GM12865 (cell line): ENCODE measurements around the gene HNRNPLL.

ENCODE experiments used
- DNase-seq: peaks from one replicate; pipeline ENCODE4 v3.0.0; 2010; ENCODE audit warnings: low read depth
- H3K4me3 ChIP-seq: 2 replicates; pipeline ENCODE4 v1.5.1; 2011; ENCODE audit warnings: mild to moderate bottlenecking, low read depth, low read length, control low read depth
- TF ChIP-seq, protein P1 (sequence below): IDR thresholded peaks from 2 replicates; pipeline ENCODE4 v1.5.1; 2011; ENCODE audit warnings: low read length, control low read depth, low read depth, inconsistent platforms; ENCODE audit not compliant: insufficient read depth; ENCODE audit errors: missing control alignments

The HNRNPLL gene

GRCh38 chr2:38532366-38532765 is 70.4 kb downstream of the HNRNPLL start:
- no peak for DNase-seq
- no peak overlapping the region for H3K4me3 ChIP-seq
- TF ChIP-seq, protein P1, sequence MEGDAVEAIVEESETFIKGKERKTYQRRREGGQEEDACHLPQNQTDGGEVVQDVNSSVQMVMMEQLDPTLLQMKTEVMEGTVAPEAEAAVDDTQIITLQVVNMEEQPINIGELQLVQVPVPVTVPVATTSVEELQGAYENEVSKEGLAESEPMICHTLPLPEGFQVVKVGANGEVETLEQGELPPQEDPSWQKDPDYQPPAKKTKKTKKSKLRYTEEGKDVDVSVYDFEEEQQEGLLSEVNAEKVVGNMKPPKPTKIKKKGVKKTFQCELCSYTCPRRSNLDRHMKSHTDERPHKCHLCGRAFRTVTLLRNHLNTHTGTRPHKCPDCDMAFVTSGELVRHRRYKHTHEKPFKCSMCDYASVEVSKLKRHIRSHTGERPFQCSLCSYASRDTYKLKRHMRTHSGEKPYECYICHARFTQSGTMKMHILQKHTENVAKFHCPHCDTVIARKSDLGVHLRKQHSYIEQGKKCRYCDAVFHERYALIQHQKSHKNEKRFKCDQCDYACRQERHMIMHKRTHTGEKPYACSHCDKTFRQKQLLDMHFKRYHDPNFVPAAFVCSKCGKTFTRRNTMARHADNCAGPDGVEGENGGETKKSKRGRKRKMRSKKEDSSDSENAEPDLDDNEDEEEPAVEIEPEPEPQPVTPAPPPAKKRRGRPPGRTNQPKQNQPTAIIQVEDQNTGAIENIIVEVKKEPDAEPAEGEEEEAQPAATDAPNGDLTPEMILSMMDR, result no peak

DNA sequence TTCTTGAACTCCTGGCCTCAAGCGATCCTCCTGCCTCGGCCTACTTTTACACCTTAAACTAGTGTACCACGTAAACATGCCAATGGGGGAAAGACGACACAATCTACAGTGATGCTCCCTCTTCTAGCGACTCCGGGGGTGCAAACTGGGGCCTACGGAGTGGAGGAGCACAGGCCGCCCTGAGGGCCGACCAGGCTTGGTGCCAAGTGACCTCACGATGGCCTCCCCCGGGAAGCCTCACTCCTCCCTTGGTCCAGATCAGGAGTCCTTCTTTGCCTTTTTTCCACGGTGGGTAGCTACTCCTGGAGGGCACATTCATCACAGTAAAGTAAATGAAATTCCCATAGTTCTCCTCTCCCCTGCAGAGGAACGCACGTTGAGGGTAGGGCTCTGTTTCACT is 73.5 kb downstream of the HNRNPLL start:
- no peak overlapping the region for H3K4me3 ChIP-seq
- no peak for DNase-seq
- TF ChIP-seq, protein P1, result no peak

DNA sequence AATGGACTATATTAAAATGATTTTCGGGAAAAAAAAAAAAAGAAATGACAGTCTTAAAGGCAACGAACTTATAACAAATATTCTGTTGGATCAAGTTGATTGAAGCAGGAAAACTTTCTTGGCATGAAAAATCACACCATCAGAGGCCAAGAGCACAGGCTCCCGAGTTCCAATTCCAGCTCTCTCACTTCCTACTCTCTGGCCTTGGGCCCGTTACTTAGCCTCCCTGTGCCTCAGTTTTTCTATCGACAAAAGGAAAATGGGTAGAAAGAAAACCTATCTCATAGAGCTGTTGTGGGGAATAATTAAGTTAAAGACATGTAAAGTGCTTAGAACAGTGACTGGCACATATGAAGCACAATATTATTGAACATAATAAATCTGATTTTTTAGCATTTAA is 74.2 kb downstream of the HNRNPLL start:
- no peak for DNase-seq
- H3K4me3 ChIP-seq, result no peak overlapping the region
- TF ChIP-seq, protein P1, result no peak

DNA sequence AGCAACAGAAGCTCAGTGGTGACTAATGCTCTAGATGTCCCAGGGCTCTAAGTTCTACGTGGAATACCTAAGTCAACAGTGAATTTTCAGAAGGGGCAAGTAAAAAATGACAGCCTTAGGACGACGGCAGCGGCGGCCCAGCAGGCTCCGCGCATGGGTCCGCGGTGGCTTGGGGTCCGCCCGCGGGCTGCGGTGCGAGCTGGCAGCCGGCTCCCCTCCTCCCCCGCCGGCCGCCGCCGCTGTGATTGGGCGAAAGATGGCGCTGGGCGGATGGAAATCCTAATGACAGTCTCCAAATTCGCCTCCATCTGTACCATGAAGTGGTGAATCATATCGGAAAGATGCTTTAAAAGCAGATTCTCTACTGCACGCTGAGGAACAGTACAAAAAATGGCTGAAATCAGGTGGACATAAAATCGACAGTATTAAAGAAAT is 74.7 kb downstream of the HNRNPLL start:
- TF ChIP-seq, protein P1, result no peak
- H3K4me3 ChIP-seq, result no peak overlapping the region; the same call in 1 of the 2 replicates
- peak; percentile 29 for DNase-seq

DNA sequence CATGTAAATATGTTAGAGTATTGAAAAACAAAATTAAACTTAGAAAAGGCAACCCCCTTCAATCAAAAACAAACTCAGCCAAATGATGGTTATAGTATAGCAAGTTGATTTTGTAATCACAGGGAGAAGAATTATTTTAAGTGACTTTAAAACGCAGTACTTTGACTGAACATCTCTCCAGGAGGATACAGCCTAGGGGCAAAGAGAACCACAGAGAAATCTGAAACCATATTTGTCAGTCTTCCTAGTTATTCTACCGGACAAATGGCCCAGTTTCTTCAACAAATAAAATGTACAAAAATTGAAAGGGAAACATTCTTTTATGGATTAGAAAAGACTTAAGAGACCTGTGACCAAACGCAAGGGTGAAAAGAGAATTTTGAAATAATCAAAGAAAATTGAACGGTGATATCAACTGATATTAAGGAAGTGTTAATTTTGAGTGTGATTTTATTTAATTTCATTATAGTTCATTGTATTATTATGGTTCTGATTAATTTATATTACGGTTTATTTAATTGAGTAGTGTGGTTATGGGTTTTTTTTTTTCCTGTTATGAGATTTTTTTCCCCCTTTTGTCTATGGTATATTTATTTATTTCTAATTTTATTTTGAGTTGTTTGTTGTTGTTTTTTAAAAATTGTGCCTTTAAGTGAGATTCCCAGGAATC is 75.3 kb downstream of the HNRNPLL start:
- no peak for DNase-seq
- TF ChIP-seq, protein P1, result no peak
- no peak overlapping the region for H3K4me3 ChIP-seq

- DNase-seq, result no peak
- TF ChIP-seq, protein P1, result no peak
Measured at GRCh38 chr2:38526195-38526594, 76.5 kb downstream of the HNRNPLL start.

GRCh38 chr2:38524580-38524979 is 78.1 kb downstream of the HNRNPLL start:
- no peak overlapping the region for H3K4me3 ChIP-seq
- TF ChIP-seq, protein P1, result no peak
- no peak for DNase-seq

More at GRCh38 chr2:38526195-38526594, 76.5 kb downstream of the HNRNPLL start:
- H3K4me3 ChIP-seq, result no peak overlapping the region
